HepG2 (cell line): Measurements from ENCODE around the gene NDE1. TPM values are rescaled to one million over a fixed set of nuclear protein-coding genes. Genes with fewer than 3 reads are reported as not detected.
"Not testable (repeated sequence)": the region's sequence is repeated elsewhere in the genome, so short reads cannot be mapped to it uniquely, and the experiment has no call there.

Experiments used
- ARID5B ChIP-seq: IDR thresholded peaks from 2 replicates; pipeline ENCODE4 v1.4.0; 2020; ENCODE audit warnings: mild to moderate bottlenecking, missing genetic modification reagents
- ELK4 ChIP-seq: sonication (generic); formaldehyde crosslinking; IDR thresholded peaks from 2 replicates; pipeline ENCODE4 v1.9.0; 2021; ENCODE audit warnings: missing genetic modification reagents, borderline replicate concordance
- FOSL2 ChIP-seq: sonication (generic); formaldehyde crosslinking; IDR thresholded peaks from 2 replicates; pipeline ENCODE4 v1.4.0; 2020; ENCODE audit warnings: missing genetic modification reagents
- GFI1 ChIP-seq: sonication (generic); formaldehyde crosslinking; IDR thresholded peaks from 2 replicates; pipeline ENCODE4 v1.5.0; 2020; ENCODE audit warnings: missing genetic modification reagents, mild to moderate bottlenecking, borderline replicate concordance
- IKZF5 ChIP-seq: IDR thresholded peaks from 2 replicates; pipeline ENCODE4 v1.6.1; 2018; ENCODE audit warnings: missing genetic modification reagents, mild to moderate bottlenecking, missing compliant biosample characterization
- KDM1A ChIP-seq: IDR thresholded peaks from 2 replicates; pipeline ENCODE4 v1.6.1; 2016; ENCODE audit warnings: missing compliant biosample characterization
- MBD4 ChIP-seq: IDR thresholded peaks from 2 replicates; pipeline ENCODE4 v1.6.1; 2012; ENCODE audit warnings: low read length, inconsistent platforms, borderline replicate concordance
- NFATC3 ChIP-seq: sonication (generic); formaldehyde crosslinking; IDR thresholded peaks from 2 replicates; pipeline ENCODE4 v1.5.1; 2020; ENCODE audit warnings: mild to moderate bottlenecking, missing genetic modification reagents
- RCOR2 ChIP-seq: IDR thresholded peaks from 2 replicates; pipeline ENCODE4 v1.6.1; 2016; ENCODE audit warnings: missing biosample characterization, missing genetic modification reagents
- SP1 ChIP-seq, 2 experiments: fragments of 450-650 bp in 1 of 2; sonication (generic) in 1 of 2; formaldehyde crosslinking in 1 of 2; IDR thresholded peaks; 2 replicates each; pipeline versions ENCODE4 v1.4.0 to v1.6.1; 2016 to 2020; ENCODE audit warnings: missing genetic modification reagents in 1 of 2
- ZBED4 ChIP-seq: sonication (generic); formaldehyde crosslinking; IDR thresholded peaks from 2 replicates; pipeline ENCODE4 v1.4.0; 2020; ENCODE audit warnings: missing genetic modification reagents, borderline replicate concordance
- ZFP1 ChIP-seq: IDR thresholded peaks from 2 replicates; pipeline ENCODE4 v1.6.1; 2016
- ZNF274 ChIP-seq: sonication (generic); formaldehyde crosslinking; IDR thresholded peaks from 2 replicates; pipeline ENCODE4 v1.5.1; 2020; ENCODE audit warnings: mild to moderate bottlenecking, missing genetic modification reagents
- ZNF574 ChIP-seq: sonication (generic); formaldehyde crosslinking; IDR thresholded peaks from 2 replicates; pipeline ENCODE4 v1.4.0; 2020; ENCODE audit warnings: missing genetic modification reagents
- ZNF816 ChIP-seq: sonication (generic); formaldehyde crosslinking; IDR thresholded peaks from 2 replicates; pipeline ENCODE4 v1.8.0; 2022; ENCODE audit warnings: missing genetic modification reagents, mild to moderate bottlenecking, borderline replicate concordance
- polyA plus RNA-seq, 8 experiments: library from polyadenylated mRNA; depleted of rRNA in 3 of 8; stranded (reverse) in 7 of 8; unstranded in 1 of 8; fragments of >200 nt; fragmentation: Illumina TruSeq in 4 of 8; extraction: Trizol in 4 of 8; gene quantifications; 2 replicates each; pipeline versions ENCODE4 v1.2.1 to v1.2.3, GENCODE V29; 2011 to 2016; ENCODE audit warnings: low read depth in 4 of 8, missing spikeins in 1 of 8, mixed read lengths in 1 of 8; ENCODE audit not compliant: insufficient read depth in 1 of 8
- total RNA-seq, 5 experiments: library from RNA; depleted of rRNA; stranded (reverse); fragments of >200 nt; fragmentation: Illumina TruSeq; extraction: Trizol; gene quantifications; 2 replicates each; pipeline ENCODE4 v1.2.3, GENCODE V29; 2016; ENCODE audit warnings: low read depth in 1 of 5

Gene NDE1
- total and polyA plus RNA-seq, 2 of the 13 experiments (the other 11 are each of a cell fraction or from before 2014, with no cell fraction given): 40.9 to 72.5 TPM

- TF ChIP-seq NFATC3 (CRISPR knock-in tag) (0 out of 2 replicates have a peak, but pooled peaks have one; percentile 77), MBD4 (0 out of 2 replicates have a peak, but pooled peaks have one; percentile 23), ZNF816 (peak; percentile 78; the same call in 1 of the 2 replicates), ZNF274 (0 out of 2 replicates have a peak, but pooled peaks have one; percentile 56), IKZF5 (CRISPR knock-in tag) (peak; percentile 55; the same call in 1 of the 2 replicates), ARID5B (CRISPR knock-in tag) (peak; percentile 41; the same call in 1 of the 2 replicates), ELK4 (CRISPR knock-in tag) (0 out of 2 replicates have a peak, but pooled peaks have one; percentile 11), ZFP1 (CRISPR knock-in tag) (peak; percentile 42; the same call in 1 of the 2 replicates), RCOR2 (CRISPR knock-in tag) (peak; percentile 66; the same call in 1 of the 2 replicates), SP1 (CRISPR knock-in tag; IDR thresholded peaks at IDR 0.05) (peak; percentile 47; the same call in 1 of the 2 replicates), ZBED4 (peak; percentile 16; the same call in 1 of the 2 replicates), GFI1 (CRISPR knock-in tag) (peak; percentile 39; the same call in 1 of the 2 replicates), FOSL2 (CRISPR knock-in tag) (peak; percentile 91), ZNF574 (peak; percentile 33; the same call in 1 of the 2 replicates), KDM1A (peak; percentile 76; the same call in 1 of the 2 replicates)
- not testable (repeated sequence) for TF ChIP-seq SP1 (IDR thresholded peaks at IDR 0.05)
These were observed 5.0 kb upstream of the NDE1 start (continued) for GRCh38 chr16:15644962-15645465.
